SK-N-SH treated with all-trans-retinoic acid at 6 μM for 48 hours (cell line): ENCODE measurements around the gene NXN.
"Not testable (repeated sequence)": the region's sequence is repeated elsewhere in the genome, so short reads cannot be mapped to it uniquely, and the experiment has no call there.

Experiments
- ATAC-seq: fragments of 200-7000 bp; cut with Tn5 transposase; 3 replicates; pipeline ENCODE4 v1.9.1; 2020; ENCODE audit warnings: mild to moderate bottlenecking, moderate library complexity
- ARNTL ChIP-seq: fragments of 450-650 bp; formaldehyde crosslinking; IDR thresholded peaks from 2 replicates; pipeline ENCODE4 v1.5.0; 2020; ENCODE audit warnings: low read depth, mild to moderate bottlenecking, moderate library complexity, borderline replicate concordance
- BACH2 ChIP-seq: fragments of 250-450 bp; sonication (Bioruptor Pico); IDR thresholded peaks from 2 replicates; pipeline ENCODE4 v1.9.0; 2021; ENCODE audit warnings: mild to moderate bottlenecking, borderline replicate concordance
- CSRNP3 ChIP-seq: fragments of 250-450 bp; sonication (Bioruptor Pico); IDR thresholded peaks from 2 replicates; pipeline ENCODE4 v1.5.1; 2021; ENCODE audit warnings: mild to moderate bottlenecking, moderate library complexity
- ESRRG ChIP-seq: fragments of 250-450 bp; sonication (Bioruptor Pico); IDR thresholded peaks from 2 replicates; pipeline ENCODE4 v1.6.1; 2021; ENCODE audit warnings: mild to moderate bottlenecking
- GLIS3 ChIP-seq: fragments of 250-450 bp; sonication (Bioruptor Pico); IDR thresholded peaks from 2 replicates; pipeline ENCODE4 v1.5.0; 2020; ENCODE audit warnings: mild to moderate bottlenecking, moderate library complexity
- ISL1 ChIP-seq: fragments of 250-450 bp; sonication (Bioruptor Pico); IDR thresholded peaks from 2 replicates; pipeline ENCODE4 v2.1.2; 2022; ENCODE audit warnings: mild to moderate bottlenecking, moderate library complexity
- OSR1 ChIP-seq: fragments of 250-450 bp; sonication (Bioruptor Pico); IDR thresholded peaks from 2 replicates; pipeline ENCODE4 v1.8.0; 2022; ENCODE audit warnings: moderate library complexity, mild to moderate bottlenecking, inconsistent platforms
- POU6F1 ChIP-seq: fragments of 250-450 bp; sonication (Bioruptor Pico); IDR thresholded peaks from 2 replicates; pipeline ENCODE4 v1.8.0; 2021; ENCODE audit warnings: low read depth, mild to moderate bottlenecking, moderate library complexity, borderline replicate concordance
- PPARA ChIP-seq: fragments of 250-450 bp; sonication (Bioruptor Pico); IDR thresholded peaks from 2 replicates; pipeline ENCODE4 v1.5.0; 2020; ENCODE audit warnings: mild to moderate bottlenecking, borderline replicate concordance
- SNAI2 ChIP-seq: fragments of 250-450 bp; sonication (Bioruptor Pico); IDR thresholded peaks from 2 replicates; pipeline ENCODE4 v1.5.0; 2020; ENCODE audit warnings: mild to moderate bottlenecking, moderate library complexity
- TCF4 ChIP-seq: fragments of 250-450 bp; sonication (Bioruptor Pico); IDR thresholded peaks from 2 replicates; pipeline ENCODE4 v1.8.0; 2021; ENCODE audit warnings: mild to moderate bottlenecking, moderate library complexity, borderline replicate concordance
- TOX ChIP-seq: fragments of 250-450 bp; sonication (Bioruptor Pico); IDR thresholded peaks from 2 replicates; pipeline ENCODE4 v1.8.0; 2021; ENCODE audit warnings: mild to moderate bottlenecking, moderate library complexity, borderline replicate concordance
- ZC3H10 ChIP-seq: fragments of 250-450 bp; sonication (Bioruptor Pico); IDR thresholded peaks from 2 replicates; pipeline ENCODE4 v1.5.1; 2021; ENCODE audit warnings: mild to moderate bottlenecking, moderate library complexity
- ZFP3 ChIP-seq: fragments of 250-450 bp; sonication (Bioruptor Pico); IDR thresholded peaks from 2 replicates; pipeline ENCODE4 v1.5.0; 2020; ENCODE audit warnings: mild to moderate bottlenecking, moderate library complexity
- ZFP30 ChIP-seq: fragments of 450-650 bp; formaldehyde crosslinking; IDR thresholded peaks from 2 replicates; pipeline ENCODE4 v1.5.0; 2022; ENCODE audit warnings: mild to moderate bottlenecking, moderate library complexity
- ZNF565 ChIP-seq: fragments of 450-650 bp; formaldehyde crosslinking; conservative IDR thresholded peaks from 2 replicates; pipeline ENCODE4 v1.5.0; 2020; ENCODE audit warnings: low read depth, mild to moderate bottlenecking, moderate library complexity
- ZNF70 ChIP-seq: fragments of 450-650 bp; formaldehyde crosslinking; IDR thresholded peaks from 2 replicates; pipeline ENCODE4 v1.5.0; 2020; ENCODE audit warnings: mild to moderate bottlenecking, moderate library complexity
- ZNF8 ChIP-seq: fragments of 450-650 bp; formaldehyde crosslinking; IDR thresholded peaks from 2 replicates; pipeline ENCODE4 v1.5.0; 2020; ENCODE audit warnings: mild to moderate bottlenecking, moderate library complexity
- TF ChIP-seq, protein P1 (sequence below): fragments of 250-450 bp; sonication (Bioruptor Pico); IDR thresholded peaks from 2 replicates; pipeline ENCODE4 v1.5.0; 2020; ENCODE audit warnings: mild to moderate bottlenecking, moderate library complexity
- TF ChIP-seq, protein P2 (sequence below): fragments of 250-450 bp; sonication (Bioruptor Pico); IDR thresholded peaks from 2 replicates; pipeline ENCODE4 v1.8.0; 2020; ENCODE audit warnings: mild to moderate bottlenecking, moderate library complexity, borderline replicate concordance

The NXN gene

DNA sequence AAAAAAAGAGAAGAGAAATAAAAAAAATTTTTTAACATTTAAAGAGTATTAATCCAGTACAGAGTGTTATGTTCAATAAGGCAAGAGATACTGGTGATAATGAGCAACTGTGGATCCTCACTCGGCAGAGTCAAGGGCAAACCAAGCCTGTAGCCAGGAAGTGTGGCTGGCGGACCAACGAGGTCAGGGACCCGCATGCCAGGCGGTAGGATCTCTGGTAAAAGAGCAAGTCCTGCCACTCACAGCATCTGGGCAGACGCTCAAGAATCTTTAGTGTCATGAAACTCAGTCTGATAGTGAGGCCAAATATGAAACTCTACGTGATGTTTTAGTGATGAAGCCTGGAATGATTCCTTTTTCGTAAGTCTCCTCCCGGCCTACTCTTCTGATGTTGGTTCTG is 219.2 kb downstream of the NXN start:
- TF ChIP-seq ZC3H10 (no peak), ESRRG (no peak), ZNF565 (no peak), CSRNP3 (CRISPR knock-in tag) (no peak), OSR1 (CRISPR knock-in tag) (no peak), SNAI2 (CRISPR knock-in tag) (no peak), TCF4 (CRISPR knock-in tag) (no peak), ARNTL (CRISPR knock-in tag) (no peak), ZFP3 (no peak), PPARA (no peak), GLIS3 (CRISPR knock-in tag) (no peak), ISL1 (CRISPR knock-in tag) (no peak), ZNF8 (CRISPR knock-in tag) (no peak), TOX (CRISPR knock-in tag) (no peak), ZNF70 (no peak), POU6F1 (CRISPR knock-in tag) (no peak), ZFP30 (CRISPR knock-in tag) (no peak)
- TF ChIP-seq, protein P1, sequence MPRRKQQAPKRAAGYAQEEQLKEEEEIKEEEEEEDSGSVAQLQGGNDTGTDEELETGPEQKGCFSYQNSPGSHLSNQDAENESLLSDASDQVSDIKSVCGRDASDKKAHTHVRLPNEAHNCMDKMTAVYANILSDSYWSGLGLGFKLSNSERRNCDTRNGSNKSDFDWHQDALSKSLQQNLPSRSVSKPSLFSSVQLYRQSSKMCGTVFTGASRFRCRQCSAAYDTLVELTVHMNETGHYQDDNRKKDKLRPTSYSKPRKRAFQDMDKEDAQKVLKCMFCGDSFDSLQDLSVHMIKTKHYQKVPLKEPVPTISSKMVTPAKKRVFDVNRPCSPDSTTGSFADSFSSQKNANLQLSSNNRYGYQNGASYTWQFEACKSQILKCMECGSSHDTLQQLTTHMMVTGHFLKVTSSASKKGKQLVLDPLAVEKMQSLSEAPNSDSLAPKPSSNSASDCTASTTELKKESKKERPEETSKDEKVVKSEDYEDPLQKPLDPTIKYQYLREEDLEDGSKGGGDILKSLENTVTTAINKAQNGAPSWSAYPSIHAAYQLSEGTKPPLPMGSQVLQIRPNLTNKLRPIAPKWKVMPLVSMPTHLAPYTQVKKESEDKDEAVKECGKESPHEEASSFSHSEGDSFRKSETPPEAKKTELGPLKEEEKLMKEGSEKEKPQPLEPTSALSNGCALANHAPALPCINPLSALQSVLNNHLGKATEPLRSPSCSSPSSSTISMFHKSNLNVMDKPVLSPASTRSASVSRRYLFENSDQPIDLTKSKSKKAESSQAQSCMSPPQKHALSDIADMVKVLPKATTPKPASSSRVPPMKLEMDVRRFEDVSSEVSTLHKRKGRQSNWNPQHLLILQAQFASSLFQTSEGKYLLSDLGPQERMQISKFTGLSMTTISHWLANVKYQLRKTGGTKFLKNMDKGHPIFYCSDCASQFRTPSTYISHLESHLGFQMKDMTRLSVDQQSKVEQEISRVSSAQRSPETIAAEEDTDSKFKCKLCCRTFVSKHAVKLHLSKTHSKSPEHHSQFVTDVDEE (CRISPR knock-in tag) = no peak
- TF ChIP-seq, protein P2, sequence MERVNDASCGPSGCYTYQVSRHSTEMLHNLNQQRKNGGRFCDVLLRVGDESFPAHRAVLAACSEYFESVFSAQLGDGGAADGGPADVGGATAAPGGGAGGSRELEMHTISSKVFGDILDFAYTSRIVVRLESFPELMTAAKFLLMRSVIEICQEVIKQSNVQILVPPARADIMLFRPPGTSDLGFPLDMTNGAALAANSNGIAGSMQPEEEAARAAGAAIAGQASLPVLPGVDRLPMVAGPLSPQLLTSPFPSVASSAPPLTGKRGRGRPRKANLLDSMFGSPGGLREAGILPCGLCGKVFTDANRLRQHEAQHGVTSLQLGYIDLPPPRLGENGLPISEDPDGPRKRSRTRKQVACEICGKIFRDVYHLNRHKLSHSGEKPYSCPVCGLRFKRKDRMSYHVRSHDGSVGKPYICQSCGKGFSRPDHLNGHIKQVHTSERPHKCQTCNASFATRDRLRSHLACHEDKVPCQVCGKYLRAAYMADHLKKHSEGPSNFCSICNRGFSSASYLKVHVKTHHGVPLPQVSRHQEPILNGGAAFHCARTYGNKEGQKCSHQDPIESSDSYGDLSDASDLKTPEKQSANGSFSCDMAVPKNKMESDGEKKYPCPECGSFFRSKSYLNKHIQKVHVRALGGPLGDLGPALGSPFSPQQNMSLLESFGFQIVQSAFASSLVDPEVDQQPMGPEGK (CRISPR knock-in tag) = no peak
- TF ChIP-seq, all 23 proteins: peak for 0
- no peak for ATAC-seq

- ATAC-seq = no peak
- TF ChIP-seq BACH2 (CRISPR knock-in tag) (no peak), TCF4 (CRISPR knock-in tag) (no peak), ZNF565 (no peak), POU6F1 (CRISPR knock-in tag) (no peak), SNAI2 (CRISPR knock-in tag) (no peak), PPARA (no peak), ZFP30 (CRISPR knock-in tag) (no peak), ISL1 (CRISPR knock-in tag) (no peak), ZFP3 (no peak), ZNF8 (CRISPR knock-in tag) (no peak), ARNTL (CRISPR knock-in tag) (no peak), CSRNP3 (CRISPR knock-in tag) (no peak), OSR1 (CRISPR knock-in tag) (no peak)
- TF ChIP-seq, protein P1 (CRISPR knock-in tag) = no peak
- TF ChIP-seq, protein P2 (CRISPR knock-in tag) = no peak
Measured at GRCh38 chr17:759964-760363, 219.6 kb downstream of the NXN start.

DNA sequence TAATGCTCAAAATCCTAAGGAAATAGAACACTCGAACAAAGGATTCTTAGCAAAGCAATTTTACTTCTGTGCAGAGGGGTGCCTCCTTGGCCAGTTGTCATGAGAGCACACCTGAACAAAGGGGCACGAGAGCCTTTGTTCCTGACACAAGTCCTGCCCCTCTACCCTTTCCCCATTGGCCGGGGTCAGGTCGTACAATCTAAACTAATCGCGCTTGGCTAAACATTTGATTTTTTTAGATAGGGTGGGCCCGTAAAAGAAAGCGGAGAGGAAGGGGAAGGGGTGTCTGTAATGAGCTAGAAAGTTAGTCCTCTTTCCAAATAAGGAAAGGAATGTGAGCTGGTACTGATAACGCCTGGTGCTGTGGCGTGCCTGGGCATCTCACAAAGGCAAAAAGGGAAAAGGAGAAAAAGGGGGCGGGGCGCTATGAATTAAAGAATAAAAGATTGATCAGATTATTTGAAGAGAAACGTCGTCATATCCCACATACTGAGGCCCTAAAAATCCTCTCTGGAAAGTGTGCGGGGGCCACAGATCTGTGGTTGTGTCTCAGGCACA is 223.5 kb downstream of the NXN start:
- ATAC-seq = not testable (repeated sequence)
